NCI-H524 treated with DMSO at 0.1 percent for 48 hours (cell line): ENCODE measurements around the gene FBXO47.

ENCODE experiments used
- DNase-seq: peaks from one replicate; lab custom pipeline; 2025; lab: John Stamatoyannopoulos, UW

The FBXO47 gene

DNA sequence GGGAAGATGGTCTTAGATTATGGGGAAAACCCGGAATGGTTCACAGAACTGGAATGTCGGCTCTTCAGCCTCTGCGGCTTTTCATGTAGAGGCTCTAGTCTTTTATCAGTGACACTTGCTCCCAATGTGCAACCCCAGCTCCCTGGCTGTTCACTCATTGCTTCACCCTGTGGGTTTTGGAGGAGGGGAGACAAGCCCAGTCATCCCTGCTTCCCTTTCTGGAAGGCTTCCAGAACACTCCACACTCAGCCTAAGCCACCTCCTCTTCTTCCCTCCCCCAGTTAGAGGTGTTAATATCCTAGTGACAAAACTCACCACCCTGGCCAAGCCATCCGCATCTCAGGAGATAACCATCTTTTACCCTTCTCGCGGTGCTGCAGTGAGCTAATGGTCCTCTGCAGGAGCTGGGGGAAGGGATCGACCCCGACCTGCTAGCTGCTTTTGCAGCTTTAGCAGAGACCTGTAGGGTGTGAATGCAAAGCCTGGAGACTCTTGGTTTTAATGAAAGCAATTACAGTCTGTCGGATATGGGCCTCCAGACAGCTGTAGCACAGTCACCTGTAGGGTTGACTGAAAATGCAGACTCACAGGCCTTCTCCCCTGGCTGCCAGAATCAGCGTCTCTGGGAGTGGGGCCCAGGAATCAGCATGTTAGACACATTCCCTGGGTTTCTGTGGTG is 66.1 kb downstream of the FBXO47 start:
- DNase-seq: no peak

DNA sequence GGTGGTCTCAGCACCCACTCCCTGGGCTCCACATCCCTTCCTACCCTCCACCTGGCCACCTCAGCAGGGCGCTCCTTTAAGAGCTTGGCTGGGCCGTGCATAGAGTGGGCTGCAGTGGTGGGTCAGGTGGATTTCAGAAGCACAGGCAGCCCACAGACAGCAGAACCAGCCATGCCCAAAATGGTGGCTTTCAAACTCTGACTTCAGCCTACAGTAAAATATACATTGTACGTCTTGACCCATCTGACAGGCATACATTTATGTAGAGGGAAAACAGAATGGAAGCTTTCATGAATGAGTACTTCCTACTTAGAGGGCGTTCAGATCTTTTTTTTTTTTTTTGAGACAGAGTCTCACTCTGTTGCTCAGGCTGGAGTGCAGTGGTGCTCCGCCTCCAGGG is 67.8 kb downstream of the FBXO47 start:
- DNase-seq: no peak

DNA sequence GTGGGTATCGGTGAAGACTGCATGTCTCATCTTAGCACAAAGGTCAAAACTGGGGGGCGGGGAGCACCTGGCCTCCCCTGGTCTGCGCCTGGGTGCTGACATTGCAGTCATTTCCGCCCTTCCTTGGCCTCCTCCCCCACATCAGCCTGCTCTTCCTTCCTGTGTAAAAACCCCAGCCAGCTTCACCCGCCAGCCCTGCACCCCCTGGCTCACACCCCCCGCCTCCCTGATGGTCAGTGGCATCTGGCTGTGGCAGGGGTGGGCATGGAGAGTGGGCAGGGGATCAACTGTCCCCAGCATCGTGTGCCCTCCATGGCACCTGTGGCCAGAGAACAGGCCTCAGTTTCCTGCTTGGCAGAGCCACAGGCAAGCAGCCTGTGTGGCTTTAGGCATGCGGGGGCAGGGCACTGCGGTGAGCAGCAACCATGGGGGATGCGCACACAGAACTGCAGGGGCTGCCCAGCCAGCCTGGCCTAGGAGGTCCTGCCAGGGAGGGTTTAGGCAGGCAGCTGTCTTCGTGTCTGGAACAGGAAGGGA is 68.3 kb downstream of the FBXO47 start:
- no peak for DNase-seq

DNA sequence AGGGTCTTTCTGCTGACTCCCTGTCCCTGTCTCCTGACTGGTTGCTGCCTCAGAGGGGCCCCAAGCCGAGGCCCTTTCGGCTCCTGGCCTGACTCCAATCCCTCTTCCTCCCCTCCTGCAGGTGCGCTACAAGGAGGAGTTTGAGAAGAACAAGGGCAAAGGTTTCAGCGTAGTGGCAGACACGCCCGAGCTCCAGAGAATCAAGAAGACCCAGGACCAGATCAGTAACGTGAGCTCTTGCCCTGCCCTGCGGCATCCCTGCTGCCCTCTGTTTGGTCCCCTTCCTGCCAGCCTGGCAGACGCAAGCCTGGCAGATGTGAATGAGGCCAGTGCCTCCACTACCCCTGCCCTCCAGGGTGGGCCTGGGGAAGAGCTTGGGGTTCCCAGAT is 68.9 kb downstream of the FBXO47 start:
- DNase-seq: no peak

DNA sequence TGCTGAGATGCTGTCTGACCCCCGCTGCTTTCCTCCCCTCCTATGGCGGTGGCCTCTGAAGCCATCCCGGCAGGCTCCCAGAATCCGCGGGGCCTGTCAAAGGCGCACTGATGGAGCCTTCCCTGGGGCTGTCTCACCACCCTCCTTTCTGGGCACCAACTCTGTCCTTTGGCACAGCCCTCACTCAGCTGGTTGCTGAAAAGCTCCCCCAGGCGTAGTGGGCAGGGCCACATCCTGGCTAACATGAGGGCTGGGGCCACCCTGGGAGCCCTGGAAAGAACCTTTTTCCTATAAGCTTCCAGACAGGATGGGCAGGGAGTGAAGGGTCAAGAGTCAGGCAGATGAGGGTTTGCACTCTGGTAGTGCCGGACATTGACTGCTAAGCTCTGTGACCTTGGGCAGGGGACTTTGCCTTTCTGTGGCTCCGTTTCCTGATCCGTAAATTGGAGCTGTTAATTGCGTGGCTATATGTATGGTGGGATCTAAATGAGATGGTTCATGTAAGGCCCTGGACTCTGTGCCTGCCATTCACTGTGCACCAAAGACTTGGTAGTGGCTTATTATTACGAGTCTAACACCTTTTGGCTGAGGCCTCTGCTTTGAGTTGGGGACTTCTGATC is 69.4 kb downstream of the FBXO47 start:
- no peak for DNase-seq

DNA sequence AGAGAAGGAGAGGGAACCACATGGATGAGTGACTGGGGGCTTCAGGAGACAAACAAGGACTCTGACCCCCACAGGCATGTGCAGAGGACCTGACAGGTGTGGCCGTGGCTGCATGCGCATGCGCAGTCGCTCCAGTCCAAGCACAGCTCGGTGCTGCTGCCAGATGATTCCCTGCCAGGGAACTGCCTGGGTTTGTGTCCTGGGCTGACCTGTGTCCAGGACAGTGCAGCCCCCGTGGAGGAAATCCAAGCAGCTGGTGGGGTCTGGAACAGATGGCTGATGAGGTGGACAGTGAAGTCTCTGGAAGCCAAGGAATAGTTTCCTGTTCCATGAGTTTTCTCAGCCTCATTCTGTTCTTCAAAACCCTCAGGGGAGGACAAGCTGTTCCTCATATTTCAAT is 70.0 kb downstream of the FBXO47 start:
- no peak for DNase-seq

DNA sequence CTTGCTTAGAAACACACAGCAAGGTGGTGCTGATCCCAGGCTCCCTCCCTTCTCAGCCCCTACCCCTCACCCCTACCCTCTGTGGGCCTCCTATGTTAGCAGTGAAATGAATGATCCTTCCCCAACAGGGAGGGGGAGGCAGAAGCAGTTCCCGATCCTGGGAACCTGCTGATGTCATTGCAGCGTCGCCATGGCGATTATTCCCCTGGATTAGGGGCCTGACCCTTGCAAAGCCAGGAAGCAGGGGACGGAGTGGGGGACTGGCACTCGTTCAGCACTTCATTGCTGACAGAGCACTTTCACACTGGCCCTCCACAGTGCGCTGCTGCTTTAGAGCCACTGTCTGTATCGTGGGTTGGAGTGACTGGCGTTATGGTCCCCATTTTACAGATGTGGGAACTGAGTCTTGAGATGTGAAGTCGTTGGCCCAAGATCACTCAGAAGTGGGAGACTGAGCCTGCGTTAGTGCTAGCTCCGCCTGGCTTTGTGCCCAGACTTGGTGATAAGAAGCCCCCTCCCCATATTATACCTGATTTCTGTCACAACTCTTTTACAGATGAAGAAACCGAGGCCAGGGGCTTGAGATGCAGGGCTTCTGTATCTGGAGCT is 70.8 kb downstream of the FBXO47 start:
- DNase-seq: no peak

DNA sequence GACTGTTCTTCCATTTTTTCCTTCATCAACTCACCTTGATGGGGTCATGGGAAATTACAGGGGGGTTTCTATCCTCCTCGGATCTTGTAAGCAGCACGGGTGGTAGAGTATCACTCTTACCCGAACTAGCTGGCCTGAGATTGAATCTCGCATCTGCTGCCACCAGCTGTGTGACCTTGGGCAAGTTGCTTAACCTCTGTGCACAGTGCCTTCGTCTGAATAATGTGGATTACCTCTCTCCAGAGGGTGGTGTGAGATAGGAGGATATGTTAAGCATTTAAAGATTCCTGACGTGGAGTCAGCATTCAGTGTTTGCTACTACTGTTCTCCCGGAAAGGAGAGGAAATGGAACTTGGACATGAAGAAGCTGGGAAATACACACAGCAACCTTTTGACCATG is 72.9 kb downstream of the FBXO47 start:
- no peak for DNase-seq

DNA sequence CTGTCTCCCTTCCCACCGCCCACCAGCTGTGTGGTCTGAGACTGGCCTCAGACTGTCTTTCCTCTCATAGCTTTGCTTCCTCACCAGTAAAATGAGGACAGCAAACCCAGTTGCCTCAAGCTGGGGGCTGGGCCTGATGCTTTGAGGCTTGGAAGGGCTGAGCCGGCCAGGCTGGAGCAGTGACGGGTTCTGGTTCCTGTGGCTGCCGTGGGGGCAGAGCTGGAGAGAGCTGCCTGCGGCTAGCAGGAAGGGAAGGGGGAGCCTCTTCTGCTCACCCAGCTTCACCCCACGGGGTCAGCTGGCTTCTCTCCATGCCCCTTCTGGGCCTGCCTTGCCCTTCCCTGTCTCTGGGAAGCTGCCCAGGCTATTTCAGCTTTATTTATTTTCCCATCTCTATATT is 73.6 kb downstream of the FBXO47 start:
- no peak for DNase-seq

DNA sequence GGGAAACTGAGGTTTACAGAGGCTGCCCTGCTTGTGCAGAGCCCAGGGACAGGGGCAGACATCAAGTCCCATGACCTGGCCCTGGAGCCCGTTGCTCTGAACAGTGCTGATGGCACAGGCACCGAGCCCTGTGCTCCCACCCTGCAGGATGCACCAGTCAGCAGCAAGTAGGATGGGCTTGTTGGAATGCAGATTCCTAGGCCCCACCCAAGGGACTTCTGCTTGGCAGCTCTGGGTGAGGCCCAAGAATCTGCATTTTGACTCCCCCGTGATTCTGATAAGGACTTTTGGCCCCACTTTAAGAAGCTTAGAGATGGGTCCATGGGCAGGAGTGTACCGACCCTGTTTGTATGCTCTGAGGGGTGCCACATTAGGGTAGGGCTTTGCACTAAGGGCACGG is 74.1 kb downstream of the FBXO47 start:
- no peak for DNase-seq

DNA sequence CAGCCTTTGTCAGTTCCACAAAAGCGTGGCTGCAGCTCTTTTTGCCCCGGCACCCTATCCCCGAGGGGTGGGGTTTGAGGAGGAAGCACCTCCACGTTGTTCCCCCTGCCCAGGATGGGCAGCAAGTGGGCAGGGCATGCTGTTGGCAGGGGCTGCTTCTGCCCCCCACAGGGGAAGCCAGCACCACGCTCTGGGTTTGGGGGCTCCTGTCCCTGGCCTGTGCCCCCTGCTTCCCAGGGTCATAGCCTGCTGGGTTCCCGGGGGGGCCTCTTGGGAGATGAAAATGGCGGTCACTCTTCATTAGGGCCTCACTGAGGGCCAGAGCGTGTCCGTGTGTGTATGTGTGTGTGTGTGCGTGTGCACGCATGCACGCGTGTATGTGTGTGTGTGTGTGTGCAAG is 74.6 kb downstream of the FBXO47 start:
- DNase-seq: no peak

DNA sequence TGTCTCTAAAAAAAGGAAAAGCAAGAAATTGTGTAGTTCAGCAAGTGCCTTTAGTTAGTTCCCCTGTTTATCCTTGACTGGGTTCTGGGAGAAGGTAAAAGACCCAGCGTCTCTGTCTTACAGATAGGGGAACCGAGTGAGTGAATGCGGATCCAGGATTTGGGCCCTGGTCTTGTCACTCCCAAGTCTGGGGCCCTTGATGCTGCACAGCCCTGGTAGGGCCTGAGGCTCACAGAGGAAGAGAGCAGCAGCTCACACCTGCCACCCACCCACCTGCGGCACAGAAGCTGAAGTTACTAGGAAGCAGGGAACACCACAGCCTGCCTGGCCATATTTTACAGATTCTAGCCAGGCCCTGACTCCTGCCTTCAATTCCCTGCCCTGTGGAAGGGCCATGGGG is 75.1 kb downstream of the FBXO47 start:
- no peak for DNase-seq

DNA sequence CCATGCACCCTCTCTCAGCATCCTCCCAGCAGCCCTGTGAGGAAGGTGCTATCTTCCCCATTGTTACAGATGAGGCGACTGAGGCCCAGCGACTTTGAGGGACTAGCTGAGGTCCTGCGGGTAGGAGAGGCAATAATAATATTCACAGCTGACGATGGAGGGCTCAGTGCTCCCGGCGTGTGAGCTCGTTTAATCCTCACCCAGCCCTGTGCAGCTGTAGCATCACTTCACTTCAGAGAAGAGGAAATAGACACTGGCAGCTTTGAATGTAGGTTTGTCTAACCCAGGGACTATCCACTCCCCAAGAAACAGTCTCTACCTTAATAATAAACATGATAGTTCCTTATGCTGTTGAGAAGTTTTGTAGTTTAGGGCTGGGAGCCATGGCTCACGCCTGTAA is 75.8 kb downstream of the FBXO47 start:
- DNase-seq: no peak

DNA sequence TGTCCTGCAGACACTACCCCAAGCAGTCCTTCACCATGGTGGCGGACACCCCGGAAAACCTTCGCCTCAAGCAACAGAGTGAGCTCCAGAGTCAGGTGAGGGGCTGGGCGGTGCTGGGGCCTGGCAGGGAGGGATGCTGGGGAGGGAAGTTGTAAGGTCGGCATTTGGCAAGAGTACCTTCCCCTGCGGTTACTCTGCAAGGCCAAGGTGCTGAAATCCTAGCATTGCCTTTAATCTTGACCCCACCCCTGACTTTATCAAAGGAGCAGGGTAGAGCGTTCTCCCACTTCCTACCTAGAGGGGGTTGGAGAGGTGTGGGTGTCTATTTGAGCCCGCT is 76.8 kb downstream of the FBXO47 start:
- no peak for DNase-seq

DNA sequence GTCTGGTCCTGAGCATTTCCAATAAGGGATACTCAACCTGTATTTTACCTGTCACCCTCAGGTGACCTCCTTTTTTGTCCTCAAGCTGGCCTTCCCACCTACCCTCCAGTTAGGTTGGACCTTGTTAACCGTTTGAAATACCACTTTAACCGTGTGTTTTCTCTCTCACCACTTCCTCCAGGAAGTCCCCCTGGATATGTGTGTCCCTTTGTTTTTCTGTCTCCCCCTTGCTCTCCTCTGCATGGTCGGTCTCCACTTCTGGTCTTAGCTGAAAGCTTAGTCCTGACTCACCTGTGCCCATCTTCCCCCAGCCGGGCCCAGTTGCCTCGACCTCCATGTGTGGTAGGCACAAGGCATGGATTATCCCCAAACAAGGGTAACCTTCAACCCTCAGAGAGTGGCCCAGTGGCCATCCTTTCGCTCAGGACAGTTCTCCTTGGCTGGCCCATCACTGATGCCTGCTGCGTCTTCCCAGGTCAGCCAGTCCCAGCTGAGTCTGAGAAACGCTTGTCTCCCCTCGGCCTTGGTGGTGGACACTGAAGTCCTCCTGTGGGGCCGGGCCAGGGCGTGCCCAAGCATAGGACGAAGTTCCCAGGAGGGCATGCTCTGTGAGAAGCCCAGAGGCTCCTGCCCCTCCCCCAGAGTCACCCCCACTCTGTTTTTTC is 77.3 kb downstream of the FBXO47 start:
- no peak for DNase-seq

DNA sequence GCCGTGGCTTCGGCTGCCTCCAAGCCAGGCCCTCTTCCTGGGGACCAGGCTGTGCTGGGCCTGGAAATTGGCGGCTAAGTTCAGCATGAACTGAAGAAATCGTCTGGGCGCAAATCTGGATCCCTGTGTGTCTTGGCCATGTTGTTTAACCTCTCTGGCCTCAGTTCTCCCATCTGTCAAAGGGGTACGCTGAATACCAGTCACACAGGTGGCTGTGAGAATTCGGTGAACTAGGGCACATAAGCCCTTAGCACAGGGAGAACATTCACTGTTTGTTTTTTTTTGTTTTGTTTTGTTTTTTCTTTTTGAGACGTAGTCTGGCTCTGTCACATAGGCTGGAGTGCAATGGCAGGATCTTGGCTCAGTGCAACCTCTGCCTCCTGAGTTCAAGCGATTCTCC is 78.4 kb downstream of the FBXO47 start:
- no peak for DNase-seq

DNA sequence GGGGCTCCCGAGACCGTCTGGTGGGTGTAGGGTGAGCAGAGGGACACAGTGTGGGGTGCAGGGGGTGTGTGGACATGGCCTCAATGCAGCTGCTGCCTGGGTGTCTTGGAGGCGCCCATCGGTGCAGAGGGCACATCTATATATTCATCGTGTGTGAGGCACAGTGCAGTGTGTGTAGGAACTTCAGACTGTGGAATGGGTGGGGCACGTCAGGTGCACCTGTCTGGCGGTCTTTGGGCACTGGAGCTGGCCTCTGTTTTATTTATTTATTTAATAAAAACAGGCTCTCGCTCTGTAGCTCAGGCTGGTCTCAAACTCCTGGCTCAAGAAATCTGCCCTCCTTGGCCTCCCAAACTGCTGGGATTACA is 80.6 kb downstream of the FBXO47 start:
- DNase-seq: no peak
